ENCODE data around the gene ADCY3. TPM values are rescaled to one million over a fixed set of nuclear protein-coding genes. Genes with fewer than 3 reads are reported as not detected.
A peak's percentile ranks its signal among the peaks of the same experiment; 100 is the strongest.

ADCY3 gene
- total RNA-seq, 1 experiment from 2014 or later: 71.1 TPM

GRCh38 chr2:24929230-24929629 lies 9.2 kb upstream of the ADCY3 start:
- ATAC-seq (peak; percentile 62), DNase-seq (ENCODE audit: low read depth, low spot score) (no peak)
- Histone ChIP-seq H3K9ac (ENCODE audit: low read length) (no peak overlapping the region), H2AFZ (ENCODE audit: low read depth, low read length, poor library complexity, severe bottlenecking) (no peak overlapping the region), H3K79me2 (ENCODE audit: insufficient read depth, low read length) (no peaks in the 10 kb centered on the region), H4K20me1 (ENCODE audit: insufficient read depth) (no peaks in the 10 kb centered on the region), H3K36me3 (ENCODE audit: control insufficient read depth in 1 of 2, insufficient read depth in 2 of 2, low read length in 2 of 2) (no peaks in the 10 kb centered on the region), H3K4me2 (ENCODE audit: low read length) (no peak overlapping the region), H3K9me2 (ENCODE audit: insufficient read depth) (no peaks in the 10 kb centered on the region), H3K4me3 (replicated peaks in 1 of 2; ENCODE audit: low read depth in 1 of 2, low read length in 2 of 2) (no peak overlapping the region), H3K27ac (ENCODE audit: low read depth, low read length) (no peak overlapping the region), H3K9me3 (ENCODE audit: control insufficient read depth in 1 of 2, insufficient read depth in 1 of 2, low read depth in 1 of 2, low read length in 2 of 2) (no peaks in the 10 kb centered on the region), H3K27me3 (ENCODE audit: insufficient read depth, low read length) (no peaks in the 10 kb centered on the region), H3K4me1 (ENCODE audit: control insufficient read depth in 1 of 2, insufficient read depth in 2 of 2, low read length in 2 of 2) (no peaks in the 10 kb centered on the region)
- ChIA-PET RAD21 (ENCODE audit: low non-redundant PET in 1 of 2, low total read pairs in 2 of 2, uncharacterized antibody in 2 of 2, unreplicated experiment in 2 of 2) (no interaction called here), CTCF (interaction anchor here (1.4 kb wide), 1 partner anchor 200 kb away, joined by 5 read pairs; no protein-coding TSS in a partner anchor), POLR2A (no interaction called here)
- no peak for TF ChIP-seq CEBPB (IDR thresholded peaks at IDR 0.05; ENCODE audit: low read depth)
- no peak for TF ChIP-seq ATF3 (IDR thresholded peaks at IDR 0.05)
- TF ChIP-seq EZH2 (IDR thresholded peaks at IDR 0.05): no peak
- peak in 2 of 3 experiments; percentile 25 to 31; a peak in 2 of 6 replicates for TF ChIP-seq CTCF (IDR thresholded peaks at IDR 0.05 in 2 of 3, conservative IDR thresholded peaks at IDR 0.05 in 1 of 3; ENCODE audit: borderline replicate concordance in 1 of 3, insufficient read depth in 1 of 3, low read depth in 2 of 3, low read length in 2 of 3)
- TF ChIP-seq POLR2AphosphoS5 (IDR thresholded peaks at IDR 0.05; ENCODE audit: low read depth, low read length): no peak
- no TSS peak for BruUV-seq (replicated peaks)
- intact Hi-C loops (cut with micrococcal nuclease): no loop called here

GRCh38 chr2:24928036-24928435 lies 8.0 kb upstream of the ADCY3 start:
- TF ChIP-seq EZH2 (IDR thresholded peaks at IDR 0.05) (no peak), EGR1 (IDR thresholded peaks at IDR 0.05; ENCODE audit: low read depth) (no peak), ZBTB33 (IDR thresholded peaks at IDR 0.05; ENCODE audit: extremely low read depth, insufficient replicate concordance, low read length) (no peak), ATF3 (IDR thresholded peaks at IDR 0.05) (no peak)

More at GRCh38 chr2:24928036-24928435, 8.0 kb upstream of the ADCY3 start:
- H4K20me1 ChIP-seq (ENCODE audit: insufficient read depth): no peaks in the 10 kb centered on the region
- ChIA-PET CTCF (interaction anchor here (1.4 kb wide), 1 partner anchor 201 kb away, joined by 5 read pairs; no protein-coding TSS in a partner anchor), RAD21 (ENCODE audit: low non-redundant PET in 1 of 2, low total read pairs in 2 of 2, uncharacterized antibody in 2 of 2, unreplicated experiment in 2 of 2) (no interaction called here), POLR2A (no interaction called here)
- no peak for ATAC-seq
- no peaks in the 10 kb centered on the region for H3K9me2 ChIP-seq (ENCODE audit: insufficient read depth)
- no peak overlapping the region for H3K4me3 ChIP-seq (replicated peaks in 1 of 2; ENCODE audit: low read depth in 1 of 2, low read length in 2 of 2)
- H3K9me3 ChIP-seq (ENCODE audit: control insufficient read depth in 1 of 2, insufficient read depth in 1 of 2, low read depth in 1 of 2, low read length in 2 of 2): no peaks in the 10 kb centered on the region
- H3K27ac ChIP-seq (ENCODE audit: low read depth, low read length): no peak overlapping the region
- intact Hi-C loops (cut with micrococcal nuclease): no loop called here
- no peak for DNase-seq (ENCODE audit: low read depth, low spot score)
- no peaks in the 10 kb centered on the region for H3K27me3 ChIP-seq (ENCODE audit: insufficient read depth, low read length)
- H3K36me3 ChIP-seq (ENCODE audit: control insufficient read depth in 1 of 2, insufficient read depth in 2 of 2, low read length in 2 of 2): no peaks in the 10 kb centered on the region
- H3K9ac ChIP-seq (ENCODE audit: low read length): no peak overlapping the region
- H3K4me2 ChIP-seq (ENCODE audit: low read length): no peak overlapping the region
- H2AFZ ChIP-seq (ENCODE audit: low read depth, low read length, poor library complexity, severe bottlenecking): no peak overlapping the region
- no TSS peak for BruUV-seq (replicated peaks)
- no peaks in the 10 kb centered on the region for H3K79me2 ChIP-seq (ENCODE audit: insufficient read depth, low read length)
- no peaks in the 10 kb centered on the region for H3K4me1 ChIP-seq (ENCODE audit: control insufficient read depth in 1 of 2, insufficient read depth in 2 of 2, low read length in 2 of 2)

All from HCT116 (cell line).